Omental fat pad (tissue), 4 donors: ENCODE results near the gene CAPN11. TPM values are rescaled to one million over a fixed set of nuclear protein-coding genes. Genes with fewer than 3 reads are reported as not detected.

Experiments used
- ATAC-seq: fragments of 150-250 bp; one replicate; pipeline ENCODE4 v1.9.1; 2016; ENCODE audit warnings: mild to moderate bottlenecking, moderate library complexity; ENCODE audit not compliant: low FRiP score
- DNase-seq: peaks from one replicate; pipeline ENCODE4 v3.0.0-alpha.2; 2019; ENCODE audit warnings: low spot score
- CTCF ChIP-seq, 3 donors: fragments of 450-650 bp; IDR thresholded peaks; one replicate each; pipeline ENCODE4 v1.5.1; 2016 to 2017; ENCODE audit warnings: antibody characterized with exemption in 3 of 3, mild to moderate bottlenecking in 3 of 3, moderate library complexity in 2 of 3
- total RNA-seq, 4 donors: library from RNA; depleted of rRNA; stranded (reverse); fragments of >200 nt; gene quantifications; one replicate each; pipeline ENCODE4 v1.1.0, GENCODE V29; 2016

CAPN11 gene
- total RNA-seq, 4 donors from 2014 or later: 0.09 to 8.4 (median 3.3) TPM

- DNase-seq: no peak
Measured at GRCh38 chr6:44199883-44200282, 41.3 kb downstream of the CAPN11 start.

GRCh38 chr6:44201200-44201599, 42.6 kb downstream of the CAPN11 start:
- ATAC-seq: no peak
- no peak for DNase-seq
- no peak for TF ChIP-seq CTCF (IDR thresholded peaks at IDR 0.05)

More at GRCh38 chr6:44199883-44200282, 41.3 kb downstream of the CAPN11 start:
- no peak for ATAC-seq
- no peak for TF ChIP-seq CTCF (IDR thresholded peaks at IDR 0.05)

- ATAC-seq (no peak), DNase-seq (no peak)
- no peak for TF ChIP-seq CTCF (IDR thresholded peaks at IDR 0.05)
Measured at GRCh38 chr6:44201638-44202303, 43.2 kb downstream of the CAPN11 start.

- ATAC-seq: no peak
- DNase-seq: no peak
- no peak for TF ChIP-seq CTCF (IDR thresholded peaks at IDR 0.05)
Measured at GRCh38 chr6:44202332-44202971, 43.8 kb downstream of the CAPN11 start.

GRCh38 chr6:44202972-44203750, 44.5 kb downstream of the CAPN11 start:
- TF ChIP-seq CTCF (IDR thresholded peaks at IDR 0.05): no peak
- DNase-seq: no peak
- ATAC-seq: no peak

- DNase-seq: no peak
- ATAC-seq: no peak
- TF ChIP-seq CTCF (IDR thresholded peaks at IDR 0.05): no peak
Measured at GRCh38 chr6:44203955-44204354, 45.3 kb downstream of the CAPN11 start.
